Karpas-422 (cell line): ENCODE measurements around the gene GGNBP2. TPM values are rescaled to one million over a fixed set of nuclear protein-coding genes. Genes with fewer than 3 reads are reported as not detected.

Experiments
- DNase-seq: peaks from one replicate; pipeline ENCODE4 v3.0.0-alpha.2; 2015
- H2AFZ ChIP-seq: fragments of 200-600 bp; sonication (generic); 2 replicates; pipeline ENCODE4 v1.6.1; 2014; ENCODE audit warnings: antibody characterized with exemption, low read length, mixed read lengths
- H3K27ac ChIP-seq: fragments of 200-600 bp; sonication (generic); 2 replicates; pipeline ENCODE4 v1.5.1; 2014; ENCODE audit warnings: mild to moderate bottlenecking, low read length, moderate library complexity
- H3K27me3 ChIP-seq: fragments of 200-600 bp; sonication (generic); 2 replicates; pipeline ENCODE4 v1.6.1; 2014; ENCODE audit warnings: low read length, mixed read lengths
- H3K36me3 ChIP-seq: fragments of 200-600 bp; sonication (generic); 2 replicates; pipeline ENCODE4 v1.6.1; 2014; ENCODE audit warnings: low read length, mixed read lengths; ENCODE audit not compliant: insufficient read depth
- H3K4me1 ChIP-seq: fragments of 200-600 bp; sonication (generic); 2 replicates; pipeline ENCODE4 v1.6.1; 2014; ENCODE audit warnings: mild to moderate bottlenecking, low read length, mixed read lengths
- H3K4me2 ChIP-seq: fragments of 200-600 bp; sonication (generic); 2 replicates; pipeline ENCODE4 v1.6.1; 2014; ENCODE audit warnings: low read length, low read depth, mild to moderate bottlenecking; ENCODE audit not compliant: poor library complexity, severe bottlenecking
- H3K4me3 ChIP-seq: fragments of 200-600 bp; sonication (generic); 2 replicates; pipeline ENCODE4 v1.5.1; 2014; ENCODE audit warnings: mild to moderate bottlenecking, antibody characterized with exemption, low read length, mixed read lengths
- H3K79me2 ChIP-seq: fragments of 200-600 bp; sonication (generic); 2 replicates; pipeline ENCODE4 v1.6.1; 2014; ENCODE audit warnings: mild to moderate bottlenecking, low read length, mixed read lengths
- H3K9ac ChIP-seq: fragments of 200-600 bp; sonication (generic); 2 replicates; pipeline ENCODE4 v1.6.0; 2014; ENCODE audit warnings: low read length
- H3K9me2 ChIP-seq: fragments of 200-600 bp; sonication (generic), shearing (Covaris generic); replicated peaks from 2 replicates; pipeline ENCODE4 v1.6.0; 2014; ENCODE audit warnings: mild to moderate bottlenecking, low read length, moderate library complexity; ENCODE audit not compliant: insufficient read depth
- H3K9me3 ChIP-seq: fragments of 300-700, 200-600 bp; sonication (generic); 2 replicates; pipeline ENCODE4 v1.6.1; 2014; ENCODE audit warnings: low read length, mixed read lengths
- H4K20me1 ChIP-seq: fragments of 200-600 bp; sonication (generic); 2 replicates; pipeline ENCODE4 v1.6.1; 2014; ENCODE audit warnings: mild to moderate bottlenecking, antibody characterized with exemption, low read length, low read depth; ENCODE audit not compliant: insufficient read depth
- total RNA-seq: library from RNA; depleted of rRNA; stranded (reverse); fragments of >200 nt; shearing (Covaris generic); gene quantifications from 2 replicates; pipeline ENCODE4 v1.2.3, GENCODE V29; 2014; ENCODE audit warnings: low replicate concordance

The GGNBP2 gene
- total RNA-seq, 1 experiment from 2014 or later, result 49.5 TPM

GRCh38 chr17:36613155-36613554 is 68.4 kb downstream of the GGNBP2 start:
- no peak overlapping the region for H2AFZ ChIP-seq

GRCh38 chr17:36614081-36614480 is 69.4 kb downstream of the GGNBP2 start:
- H3K4me2 ChIP-seq, result no peak overlapping the region
- no peak for DNase-seq
- no peak overlapping the region for H2AFZ ChIP-seq
- no peak overlapping the region for H3K27ac ChIP-seq
- H3K9me2 ChIP-seq, result no peaks in the 10 kb centered on the region
- no peak overlapping the region for H3K9ac ChIP-seq
- peaks cover 8% of the 10 kb centered on the region for H3K4me1 ChIP-seq
- H3K4me3 ChIP-seq, result no peak overlapping the region
- no peaks in the 10 kb centered on the region for H3K9me3 ChIP-seq
- peaks cover 7% of the 10 kb centered on the region; the same call in 1 of the 2 replicates for H3K79me2 ChIP-seq
- no peaks in the 10 kb centered on the region for H3K36me3 ChIP-seq
- H3K27me3 ChIP-seq, result no peaks in the 10 kb centered on the region
- peaks cover 8% of the 10 kb centered on the region; the same call in 1 of the 2 replicates for H4K20me1 ChIP-seq

More at GRCh38 chr17:36613155-36613554, 68.4 kb downstream of the GGNBP2 start:
- DNase-seq, result no peak
- Histone ChIP-seq H3K79me2 (peaks cover 5% of the 10 kb centered on the region; the same call in 1 of the 2 replicates), H3K4me3 (no peak overlapping the region), H3K9ac (no peak overlapping the region), H3K27me3 (no peaks in the 10 kb centered on the region), H3K4me1 (peaks cover 6% of the 10 kb centered on the region), H3K27ac (no peak overlapping the region), H3K9me2 (no peaks in the 10 kb centered on the region), H3K9me3 (no peaks in the 10 kb centered on the region), H3K36me3 (peaks cover under 1% of the 10 kb centered on the region; the same call in 1 of the 2 replicates), H4K20me1 (peaks cover 12% of the 10 kb centered on the region; the same call in 1 of the 2 replicates), H3K4me2 (no peak overlapping the region)

- peaks cover 8% of the 10 kb centered on the region; the same call in 1 of the 2 replicates for H4K20me1 ChIP-seq
- no peak for DNase-seq
These were observed 70.2 kb downstream of the GGNBP2 start for GRCh38 chr17:36614933-36615332.

GRCh38 chr17:36616061-36617029 is 71.6 kb downstream of the GGNBP2 start:
- Histone ChIP-seq H3K4me2 (no peak overlapping the region), H3K9ac (no peak overlapping the region), H3K36me3 (no peaks in the 10 kb centered on the region), H3K9me3 (no peaks in the 10 kb centered on the region), H3K79me2 (peaks cover 4% of the 10 kb centered on the region; the same call in 1 of the 2 replicates), H3K27me3 (no peaks in the 10 kb centered on the region), H3K4me1 (peaks cover 8% of the 10 kb centered on the region), H2AFZ (no peak overlapping the region), H3K9me2 (no peaks in the 10 kb centered on the region), H3K4me3 (no peak overlapping the region), H4K20me1 (peaks cover 8% of the 10 kb centered on the region; the same call in 1 of the 2 replicates), H3K27ac (no peak overlapping the region)
- DNase-seq, result no peak

More at GRCh38 chr17:36614933-36615332, 70.2 kb downstream of the GGNBP2 start:
- Histone ChIP-seq H3K9me2 (no peaks in the 10 kb centered on the region), H3K9me3 (no peaks in the 10 kb centered on the region), H2AFZ (no peak overlapping the region), H3K27me3 (no peaks in the 10 kb centered on the region), H3K4me1 (peaks cover 8% of the 10 kb centered on the region), H3K36me3 (no peaks in the 10 kb centered on the region), H3K4me3 (no peak overlapping the region), H3K79me2 (peaks cover 7% of the 10 kb centered on the region; the same call in 1 of the 2 replicates), H3K4me2 (no peak overlapping the region), H3K9ac (no peak overlapping the region), H3K27ac (no peak overlapping the region)

- H3K79me2 ChIP-seq, result peaks cover 4% of the 10 kb centered on the region; the same call in 1 of the 2 replicates
- DNase-seq, result no peak
- peaks cover 8% of the 10 kb centered on the region for H3K4me1 ChIP-seq
- H3K4me3 ChIP-seq, result no peak overlapping the region
- no peaks in the 10 kb centered on the region for H3K27me3 ChIP-seq
- no peak overlapping the region for H3K9ac ChIP-seq
- no peaks in the 10 kb centered on the region for H3K9me3 ChIP-seq
- H4K20me1 ChIP-seq, result peaks cover 4% of the 10 kb centered on the region; the same call in 1 of the 2 replicates
- H3K36me3 ChIP-seq, result no peaks in the 10 kb centered on the region
- H3K9me2 ChIP-seq, result no peaks in the 10 kb centered on the region
- H2AFZ ChIP-seq, result no peak overlapping the region
- no peak overlapping the region for H3K27ac ChIP-seq
- no peak overlapping the region for H3K4me2 ChIP-seq
These were observed 73.1 kb downstream of the GGNBP2 start for GRCh38 chr17:36617773-36618172.

GRCh38 chr17:36623281-36623680 is 78.6 kb downstream of the GGNBP2 start:
- Histone ChIP-seq H3K79me2 (peaks cover 4% of the 10 kb centered on the region; the same call in 1 of the 2 replicates), H3K9me2 (no peaks in the 10 kb centered on the region), H3K9ac (no peak overlapping the region), H3K27ac (no peak overlapping the region), H3K36me3 (no peaks in the 10 kb centered on the region), H3K9me3 (no peaks in the 10 kb centered on the region), H2AFZ (no peak overlapping the region), H3K4me1 (peaks cover 7% of the 10 kb centered on the region), H3K4me2 (no peak overlapping the region), H3K4me3 (no peak overlapping the region), H3K27me3 (no peaks in the 10 kb centered on the region), H4K20me1 (no peaks in the 10 kb centered on the region)
- DNase-seq, result no peak

- Histone ChIP-seq H4K20me1 (peaks cover 5% of the 10 kb centered on the region; the same call in 1 of the 2 replicates), H2AFZ (no peak overlapping the region), H3K9me2 (no peaks in the 10 kb centered on the region), H3K79me2 (no peaks in the 10 kb centered on the region; the same call in 1 of the 2 replicates), H3K27me3 (no peaks in the 10 kb centered on the region), H3K27ac (no peak overlapping the region), H3K36me3 (no peaks in the 10 kb centered on the region), H3K9ac (no peak overlapping the region), H3K9me3 (no peaks in the 10 kb centered on the region), H3K4me2 (no peak overlapping the region), H3K4me3 (no peak overlapping the region), H3K4me1 (peaks cover 12% of the 10 kb centered on the region)
- DNase-seq, result no peak
These were observed 80.5 kb downstream of the GGNBP2 start for GRCh38 chr17:36625188-36625587.

GRCh38 chr17:36627101-36627500 is 82.4 kb downstream of the GGNBP2 start:
- Histone ChIP-seq H3K9ac (no peak overlapping the region), H3K9me3 (no peaks in the 10 kb centered on the region), H3K79me2 (no peaks in the 10 kb centered on the region)

More at GRCh38 chr17:36627101-36627500, 82.4 kb downstream of the GGNBP2 start:
- no peak overlapping the region for H3K4me2 ChIP-seq
- H3K9me2 ChIP-seq, result no peaks in the 10 kb centered on the region
- no peaks in the 10 kb centered on the region for H3K36me3 ChIP-seq
- peaks cover 19% of the 10 kb centered on the region; the same call in 1 of the 2 replicates for H4K20me1 ChIP-seq
- no peaks in the 10 kb centered on the region; the same call in 1 of the 2 replicates for H3K27me3 ChIP-seq
- no peak for DNase-seq
- peaks cover 22% of the 10 kb centered on the region for H3K4me1 ChIP-seq
- H3K27ac ChIP-seq, result no peak overlapping the region
- no peak overlapping the region for H2AFZ ChIP-seq
- H3K4me3 ChIP-seq, result no peak overlapping the region
